DMS114 treated with DMSO at 0.1 percent for 48 hours (cell line): ENCODE data around the gene ATP4A.
"Not testable (repeated sequence)": the region's sequence is repeated elsewhere in the genome, so short reads cannot be mapped to it uniquely, and the experiment has no call there.

ENCODE experiments used
- DNase-seq: peaks from one replicate; lab custom pipeline; 2025; ENCODE audit not compliant: unreplicated experiment; lab: John Stamatoyannopoulos, UW

The ATP4A gene

GRCh38 chr19:35563207-35563829 lies at the start of gene ATP4A:
ATP4A (minus strand) TSS chr19:35563658; CDS start chr19:35563629, 29 bp downstream.
- no peak for DNase-seq

- peak; percentile 89 for DNase-seq
Measured at GRCh38 chr19:35612559-35613321, 49.3 kb upstream of the ATP4A start, which contains the start of gene HAUS5. HAUS5 (plus strand) TSS chr19:35612735; CDS start chr19:35612795, 60 bp downstream.

- no peak for DNase-seq
Measured at GRCh38 chr19:35612224-35612558, 48.7 kb upstream of the ATP4A start.

- no peak for DNase-seq
Measured at GRCh38 chr19:35609851-35610353, 46.4 kb upstream of the ATP4A start.

GRCh38 chr19:35608251-35608650 lies 44.8 kb upstream of the ATP4A start:
- no peak for DNase-seq

- DNase-seq, result no peak
Measured at GRCh38 chr19:35607661-35608060, 44.2 kb upstream of the ATP4A start.

GRCh38 chr19:35607170-35607569 lies 43.7 kb upstream of the ATP4A start:
- DNase-seq, result not testable (repeated sequence)

- not testable (repeated sequence) for DNase-seq
Measured at GRCh38 chr19:35604436-35604835, 41.0 kb upstream of the ATP4A start.

GRCh38 chr19:35601971-35602370 lies 38.5 kb upstream of the ATP4A start:
- no peak for DNase-seq

- no peak for DNase-seq
Measured at GRCh38 chr19:35596366-35596999, 33.0 kb upstream of the ATP4A start.

GRCh38 chr19:35595928-35596327 lies 32.5 kb upstream of the ATP4A start:
- no peak for DNase-seq

- not testable (repeated sequence) for DNase-seq
Measured at GRCh38 chr19:35595026-35595425, 31.6 kb upstream of the ATP4A start.

GRCh38 chr19:35592226-35592625 lies 28.8 kb upstream of the ATP4A start:
- no peak for DNase-seq

GRCh38 chr19:35590875-35591274 lies 27.4 kb upstream of the ATP4A start:
- no peak for DNase-seq

GRCh38 chr19:35587321-35587720 lies 23.9 kb upstream of the ATP4A start:
- DNase-seq, result no peak

GRCh38 chr19:35585848-35586247 lies 22.4 kb upstream of the ATP4A start, which contains the start of gene PMIS2:
PMIS2 (plus strand) TSS chr19:35586173; CDS start chr19:35586260, 87 bp downstream.
- no peak for DNase-seq

- DNase-seq, result no peak
Measured at GRCh38 chr19:35582760-35583159, 19.3 kb upstream of the ATP4A start.

- no peak for DNase-seq
Measured at GRCh38 chr19:35578707-35579106, 15.2 kb upstream of the ATP4A start.

GRCh38 chr19:35577918-35578317 lies 14.5 kb upstream of the ATP4A start:
- no peak for DNase-seq

GRCh38 chr19:35571406-35571965 lies 8.0 kb upstream of the ATP4A start:
- no peak for DNase-seq

- no peak for DNase-seq
Measured at GRCh38 chr19:35569281-35569781, 5.9 kb upstream of the ATP4A start.
